Activated CD4-positive, alpha-beta T cell treated with anti-CD3 and anti-CD28 coated beads, Interleukin-2, amount 50 U/mL, for 1 hour (primary cell): ENCODE results near the gene EML1.

ENCODE experiments used
- DNase-seq: peaks from one replicate; pipeline ENCODE4 v3.0.0-alpha.2; 2020

The EML1 gene

GRCh38 chr14:99909513-99910064 is 116.4 kb downstream of the EML1 start:
- no peak for DNase-seq

- DNase-seq: no peak
Observed at GRCh38 chr14:99910337-99911309, 117.4 kb downstream of the EML1 start.

- DNase-seq: no peak
Observed at GRCh38 chr14:99915305-99916090, 122.3 kb downstream of the EML1 start.

GRCh38 chr14:99916091-99916383 is 122.8 kb downstream of the EML1 start:
- DNase-seq: no peak

GRCh38 chr14:99918781-99919180 is 125.6 kb downstream of the EML1 start:
- no peak for DNase-seq

GRCh38 chr14:99921425-99921824 is 128.2 kb downstream of the EML1 start:
- DNase-seq: no peak

GRCh38 chr14:99924379-99924778 is 131.2 kb downstream of the EML1 start:
- no peak for DNase-seq

GRCh38 chr14:99925471-99925870 is 132.3 kb downstream of the EML1 start:
- DNase-seq: no peak

GRCh38 chr14:99928963-99929362 is 135.8 kb downstream of the EML1 start:
- DNase-seq: no peak

- DNase-seq: no peak
Observed at GRCh38 chr14:99929601-99930000, 136.4 kb downstream of the EML1 start.

GRCh38 chr14:99930420-99931274 is 137.4 kb downstream of the EML1 start:
- DNase-seq: no peak

GRCh38 chr14:99931308-99931707 is 138.1 kb downstream of the EML1 start:
- no peak for DNase-seq

- DNase-seq: no peak
Observed at GRCh38 chr14:99936056-99936455, 142.8 kb downstream of the EML1 start.

GRCh38 chr14:99936738-99937474 is 143.7 kb downstream of the EML1 start:
- DNase-seq: no peak

- DNase-seq: no peak
Observed at GRCh38 chr14:99937475-99938244, 144.4 kb downstream of the EML1 start.

- no peak for DNase-seq
Observed at GRCh38 chr14:99938376-99938775, 145.2 kb downstream of the EML1 start.

GRCh38 chr14:99938896-99939295 is 145.7 kb downstream of the EML1 start:
- DNase-seq: no peak

- no peak for DNase-seq
Observed at GRCh38 chr14:99939421-99939820, 146.2 kb downstream of the EML1 start.

GRCh38 chr14:99940064-99940463 is 146.9 kb downstream of the EML1 start:
- no peak for DNase-seq

GRCh38 chr14:99941211-99941610 is 148.0 kb downstream of the EML1 start:
- DNase-seq: no peak

GRCh38 chr14:99943620-99944019 is 150.4 kb downstream of the EML1 start:
- DNase-seq: no peak
